NCI-H2171 treated with DMSO at 0.1 percent for 48 hours (cell line): ENCODE results near the gene SNRNP48.

ENCODE experiments used
- DNase-seq: peaks from one replicate; lab custom pipeline; 2025; lab: John Stamatoyannopoulos, UW

The SNRNP48 gene

GRCh38 chr6:7594579-7595125, 4.7 kb downstream of the SNRNP48 start:
- DNase-seq: no peak

GRCh38 chr6:7604003-7604402, 14.0 kb downstream of the SNRNP48 start:
- DNase-seq: no peak

GRCh38 chr6:7604506-7604905, 14.5 kb downstream of the SNRNP48 start:
- DNase-seq: no peak

GRCh38 chr6:7615611-7616383, 25.8 kb downstream of the SNRNP48 start:
- peak; percentile 58 for DNase-seq

GRCh38 chr6:7617801-7618764, 28.1 kb downstream of the SNRNP48 start:
- no peak for DNase-seq

GRCh38 chr6:7621761-7622160, 31.8 kb downstream of the SNRNP48 start:
- DNase-seq: no peak

- no peak for DNase-seq
Measured at GRCh38 chr6:7624796-7625710, 35.1 kb downstream of the SNRNP48 start.

GRCh38 chr6:7628479-7628878, 38.5 kb downstream of the SNRNP48 start:
- DNase-seq: no peak

GRCh38 chr6:7628909-7629308, 38.9 kb downstream of the SNRNP48 start:
- DNase-seq: no peak

GRCh38 chr6:7629321-7629720, 39.3 kb downstream of the SNRNP48 start:
- DNase-seq: no peak

- DNase-seq: no peak
Measured at GRCh38 chr6:7630792-7631191, 40.8 kb downstream of the SNRNP48 start.

GRCh38 chr6:7631466-7631865, 41.5 kb downstream of the SNRNP48 start:
- no peak for DNase-seq

GRCh38 chr6:7632501-7633290, 42.7 kb downstream of the SNRNP48 start:
- DNase-seq: no peak

- no peak for DNase-seq
Measured at GRCh38 chr6:7633361-7633760, 43.4 kb downstream of the SNRNP48 start.

GRCh38 chr6:7636151-7636550, 46.2 kb downstream of the SNRNP48 start:
- DNase-seq: no peak

- DNase-seq: no peak
Measured at GRCh38 chr6:7637533-7637932, 47.5 kb downstream of the SNRNP48 start.

GRCh38 chr6:7639427-7639826, 49.4 kb downstream of the SNRNP48 start:
- no peak for DNase-seq

GRCh38 chr6:7640016-7640415, 50.0 kb downstream of the SNRNP48 start:
- no peak for DNase-seq

- no peak for DNase-seq
Measured at GRCh38 chr6:7640607-7641577, 50.9 kb downstream of the SNRNP48 start.

GRCh38 chr6:7642791-7643190, 52.8 kb downstream of the SNRNP48 start:
- DNase-seq: no peak
